GM21576 (cell line): ENCODE data around the gene ATP5ME.

Experiments
- ATAC-seq: cut with Tn5 transposase; IDR thresholded peaks from one replicate; pipeline ENCODE4 v1.9.1; 2021; ENCODE audit warnings: mild to moderate bottlenecking, moderate library complexity; ENCODE audit not compliant: unreplicated experiment

ATP5ME gene

DNA sequence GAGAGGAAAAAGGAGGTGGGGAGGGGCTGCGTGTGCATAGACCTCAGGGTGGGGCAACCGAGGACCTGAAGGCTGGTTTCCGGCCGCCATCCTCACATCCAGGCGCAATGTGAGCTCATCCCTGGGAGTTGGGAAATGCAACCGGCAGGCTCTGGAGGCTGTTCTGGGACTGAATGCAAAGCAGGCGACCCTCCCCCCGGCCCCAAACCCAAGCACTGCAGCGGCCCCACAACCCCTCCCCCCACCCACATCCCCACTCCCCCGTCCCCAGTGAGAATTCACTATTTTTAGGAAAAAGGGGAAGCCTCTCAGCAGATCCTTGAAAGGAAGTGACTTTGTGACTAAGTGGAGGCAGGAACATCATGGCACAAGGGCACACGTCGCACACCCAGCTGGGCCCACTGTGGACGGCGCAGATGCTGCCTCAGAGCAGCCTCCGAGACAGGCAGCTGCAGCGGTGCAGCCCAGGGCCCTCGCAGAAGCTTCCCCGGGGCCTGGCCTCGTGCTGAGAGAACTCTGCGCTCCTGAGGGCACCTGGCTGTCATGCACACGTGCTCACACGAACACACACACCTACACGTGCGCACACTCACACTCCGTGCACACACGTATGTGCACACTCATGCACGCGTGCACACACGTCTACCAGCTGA lies 50.0 kb downstream of the ATP5ME start:
- ATAC-seq, result no peak

DNA sequence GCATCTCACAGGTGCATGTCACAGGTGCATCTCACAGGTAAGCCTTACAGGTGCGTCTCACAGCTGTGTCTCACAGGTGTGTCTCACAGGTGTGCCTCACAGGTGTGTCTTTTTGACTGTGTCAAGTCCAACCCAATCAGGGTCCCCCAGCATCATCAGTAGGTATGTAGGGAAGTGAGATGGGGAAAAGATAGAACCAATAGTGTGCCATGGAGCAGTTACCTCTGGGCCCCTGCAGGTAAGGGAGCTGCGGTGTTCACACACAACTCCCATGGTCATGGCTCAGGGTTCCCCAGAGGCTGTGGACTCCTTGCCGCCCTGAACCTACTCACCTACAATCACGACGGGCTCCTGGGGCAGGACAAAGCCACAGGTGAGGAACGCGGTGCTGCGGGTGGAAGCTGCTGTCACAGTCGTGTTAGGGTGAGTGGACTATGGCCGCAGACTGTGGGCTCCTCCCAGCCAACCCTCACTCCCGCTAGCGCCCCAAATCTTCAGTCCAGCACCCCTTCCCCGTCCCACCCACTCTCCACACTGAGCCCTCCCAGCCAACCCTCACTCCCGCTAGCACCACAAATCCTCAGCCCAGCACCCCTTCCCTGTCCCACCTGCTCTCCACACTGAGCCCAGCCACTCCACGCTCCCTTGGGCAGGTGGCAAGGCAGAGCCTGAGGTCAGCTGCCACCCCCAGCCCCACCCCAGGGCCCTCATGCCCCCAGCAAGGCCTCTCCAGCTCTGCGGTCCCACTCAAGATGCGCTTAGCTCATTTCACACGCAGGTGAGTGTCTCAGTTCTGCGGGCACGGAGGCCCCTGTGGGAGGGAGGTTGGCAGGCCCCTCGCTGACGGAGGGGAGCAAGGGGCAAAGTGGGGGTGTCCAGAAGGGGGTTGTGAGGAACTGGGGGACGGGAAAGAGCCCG lies 50.8 kb downstream of the ATP5ME start:
- ATAC-seq, result no peak
